ENCODE measurements around the gene DERL3.

Gene DERL3

GRCh38 chr22:23816156-23816976 is 22.4 kb downstream of the DERL3 start:
- Histone ChIP-seq H3K9me3 (ENCODE audit: control insufficient read depth, insufficient read depth, low read depth, low read length) (no peaks in the 10 kb centered on the region), H3K4me3 (ENCODE audit: low read depth, low read length) (no peak overlapping the region), H3K36me3 (ENCODE audit: control insufficient read depth in 2 of 2, insufficient read depth in 1 of 2, low read length in 2 of 2) (peaks cover 48 to 82% of the 10 kb centered on the region in 2 experiments), H3K4me1 (ENCODE audit: control insufficient read depth, insufficient read depth, low read length) (no peaks in the 10 kb centered on the region), H3K27ac (ENCODE audit: extremely low read depth, low read depth, low read length) (no peak overlapping the region)
- TF ChIP-seq PRDM2 (tag by site-specific recombination; IDR thresholded peaks at IDR 0.05; ENCODE audit: borderline replicate concordance) (no peak), KLF9 (tag by site-specific recombination; IDR thresholded peaks at IDR 0.05; ENCODE audit: low read depth) (no peak), ZNF112 (tag by site-specific recombination; IDR thresholded peaks at IDR 0.05) (no peak), ZNF561 (tag by site-specific recombination; IDR thresholded peaks at IDR 0.05; ENCODE audit: borderline replicate concordance) (no peak), ZNF837 (tag by site-specific recombination; IDR thresholded peaks at IDR 0.05) (no peak), GFI1B (tag by site-specific recombination; IDR thresholded peaks at IDR 0.05) (no peak), SALL2 (tag by site-specific recombination; IDR thresholded peaks at IDR 0.05; ENCODE audit: borderline replicate concordance) (no peak), REPIN1 (tag by site-specific recombination; IDR thresholded peaks at IDR 0.05; ENCODE audit: low read depth) (no peak)
- CTCF ChIA-PET = no interaction called here
- POLR2A ChIA-PET = no interaction called here

DNA sequence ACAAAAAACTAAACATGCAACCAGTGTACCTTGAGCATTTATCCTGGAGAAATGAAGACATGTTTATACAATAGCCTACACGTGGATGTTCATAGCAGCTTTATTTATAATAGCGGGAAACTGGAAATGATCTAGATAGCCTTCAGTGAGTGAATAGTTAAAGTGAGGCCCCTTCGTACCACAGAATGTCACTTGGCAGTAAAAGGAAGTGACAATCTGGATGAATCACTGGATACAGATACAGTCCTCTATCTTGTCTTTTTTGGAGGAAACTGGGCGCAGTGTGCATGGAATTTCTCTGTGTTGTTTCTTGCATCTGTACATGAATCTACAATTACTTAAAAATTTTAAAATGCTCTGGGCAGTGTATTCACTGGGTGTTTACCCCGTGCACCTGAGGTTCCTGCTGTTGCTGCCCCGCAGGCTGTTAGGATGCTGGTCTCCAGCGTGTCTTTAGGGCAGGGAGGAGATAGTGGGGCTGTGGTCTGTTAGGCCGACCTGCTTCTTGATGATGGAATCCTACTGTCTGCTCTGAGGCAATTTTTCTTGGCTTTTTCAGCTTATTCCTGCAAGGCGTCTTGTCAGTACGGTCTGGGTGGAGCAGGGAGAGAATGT is 23.2 kb downstream of the DERL3 start:
- no peaks in the 10 kb centered on the region for H3K4me1 ChIP-seq (ENCODE audit: control insufficient read depth, insufficient read depth, low read length)
- CTCF ChIA-PET = interaction anchor here (0.9 kb wide), 1 partner anchor 67 kb away, joined by 3 read pairs; no protein-coding TSS in a partner anchor
- H3K27ac ChIP-seq (ENCODE audit: extremely low read depth, low read depth, low read length) = no peak overlapping the region
- H3K4me3 ChIP-seq (ENCODE audit: low read depth, low read length) = no peak overlapping the region
- peaks cover 47 to 82% of the 10 kb centered on the region in 2 experiments for H3K36me3 ChIP-seq (ENCODE audit: control insufficient read depth in 2 of 2, insufficient read depth in 1 of 2, low read length in 2 of 2)
- no peak for TF ChIP-seq ZNF670 (tag by site-specific recombination; IDR thresholded peaks at IDR 0.05; ENCODE audit: low read depth)
- TF ChIP-seq, protein P1, sequence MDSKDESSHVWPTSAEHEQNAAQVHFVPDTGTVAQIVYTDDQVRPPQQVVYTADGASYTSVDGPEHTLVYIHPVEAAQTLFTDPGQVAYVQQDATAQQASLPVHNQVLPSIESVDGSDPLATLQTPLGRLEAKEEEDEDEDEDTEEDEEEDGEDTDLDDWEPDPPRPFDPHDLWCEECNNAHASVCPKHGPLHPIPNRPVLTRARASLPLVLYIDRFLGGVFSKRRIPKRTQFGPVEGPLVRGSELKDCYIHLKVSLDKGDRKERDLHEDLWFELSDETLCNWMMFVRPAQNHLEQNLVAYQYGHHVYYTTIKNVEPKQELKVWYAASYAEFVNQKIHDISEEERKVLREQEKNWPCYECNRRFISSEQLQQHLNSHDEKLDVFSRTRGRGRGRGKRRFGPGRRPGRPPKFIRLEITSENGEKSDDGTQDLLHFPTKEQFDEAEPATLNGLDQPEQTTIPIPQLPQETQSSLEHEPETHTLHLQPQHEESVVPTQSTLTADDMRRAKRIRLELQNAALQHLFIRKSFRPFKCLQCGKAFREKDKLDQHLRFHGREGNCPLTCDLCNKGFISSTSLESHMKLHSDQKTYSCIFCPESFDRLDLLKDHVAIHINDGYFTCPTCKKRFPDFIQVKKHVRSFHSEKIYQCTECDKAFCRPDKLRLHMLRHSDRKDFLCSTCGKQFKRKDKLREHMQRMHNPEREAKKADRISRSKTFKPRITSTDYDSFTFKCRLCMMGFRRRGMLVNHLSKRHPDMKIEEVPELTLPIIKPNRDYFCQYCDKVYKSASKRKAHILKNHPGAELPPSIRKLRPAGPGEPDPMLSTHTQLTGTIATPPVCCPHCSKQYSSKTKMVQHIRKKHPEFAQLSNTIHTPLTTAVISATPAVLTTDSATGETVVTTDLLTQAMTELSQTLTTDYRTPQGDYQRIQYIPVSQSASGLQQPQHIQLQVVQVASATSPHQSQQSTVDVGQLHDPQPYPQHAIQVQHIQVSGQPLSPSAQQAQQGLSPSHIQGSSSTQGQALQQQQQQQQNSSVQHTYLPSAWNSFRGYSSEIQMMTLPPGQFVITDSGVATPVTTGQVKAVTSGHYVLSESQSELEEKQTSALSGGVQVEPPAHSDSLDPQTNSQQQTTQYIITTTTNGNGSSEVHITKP (tag by site-specific recombination; IDR thresholded peaks at IDR 0.05) = no peak
- TF ChIP-seq ZNF157 (tag by site-specific recombination; IDR thresholded peaks at IDR 0.05) = no peak
- no peak for TF ChIP-seq ZNF501 (tag by site-specific recombination; IDR thresholded peaks at IDR 0.05)
- no peak for TF ChIP-seq ZNF37A (tag by site-specific recombination; IDR thresholded peaks at IDR 0.05)
- no peak for TF ChIP-seq ZNF133 (tag by site-specific recombination; IDR thresholded peaks at IDR 0.05)
- no peak for TF ChIP-seq ZNF529 (tag by site-specific recombination; IDR thresholded peaks at IDR 0.05; ENCODE audit: insufficient replicate concordance)
- no peak for TF ChIP-seq ZBTB48 (tag by site-specific recombination; IDR thresholded peaks at IDR 0.05)
- TF ChIP-seq KLF17 (tag by site-specific recombination; IDR thresholded peaks at IDR 0.05) = no peak
- TF ChIP-seq ZNF19 (tag by site-specific recombination; IDR thresholded peaks at IDR 0.05; ENCODE audit: low read depth) = no peak
- no peak for TF ChIP-seq ZNF747 (tag by site-specific recombination; IDR thresholded peaks at IDR 0.05)
- no peak for TF ChIP-seq GLIS1 (tag by site-specific recombination; IDR thresholded peaks at IDR 0.05)
- POLR2A ChIA-PET = no interaction called here
- no peaks in the 10 kb centered on the region for H3K9me3 ChIP-seq (ENCODE audit: control insufficient read depth, insufficient read depth, low read depth, low read length)

Data from HEK293 (cell line).